GM21529 (cell line): ENCODE measurements around the gene NEMF.
"Not testable (repeated sequence)": the region's sequence is repeated elsewhere in the genome, so short reads cannot be mapped to it uniquely, and the experiment has no call there.

Source experiments
- ATAC-seq: cut with Tn5 transposase; IDR thresholded peaks from one replicate; pipeline ENCODE4 v1.9.1; 2021; ENCODE audit not compliant: unreplicated experiment

The NEMF gene

DNA sequence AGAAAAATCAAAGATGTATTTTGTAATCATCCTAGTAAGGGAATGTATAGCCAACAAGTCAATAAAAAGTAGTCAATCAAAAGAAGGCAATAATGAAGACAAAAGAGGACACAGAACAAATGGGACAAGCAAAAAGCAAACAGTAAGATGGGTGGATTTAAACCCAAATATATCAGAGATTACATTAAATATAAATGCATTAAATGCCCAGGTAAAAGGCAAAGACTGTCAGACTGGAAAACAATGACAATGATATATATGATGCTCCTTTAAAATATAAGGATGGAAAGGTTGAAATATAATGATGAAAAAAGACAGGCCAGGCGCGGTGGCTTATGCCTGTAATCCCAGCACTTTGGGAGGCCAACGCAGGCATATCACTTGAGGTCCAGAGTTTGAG, 35.7 kb downstream of the NEMF start:
- no peak for ATAC-seq

DNA sequence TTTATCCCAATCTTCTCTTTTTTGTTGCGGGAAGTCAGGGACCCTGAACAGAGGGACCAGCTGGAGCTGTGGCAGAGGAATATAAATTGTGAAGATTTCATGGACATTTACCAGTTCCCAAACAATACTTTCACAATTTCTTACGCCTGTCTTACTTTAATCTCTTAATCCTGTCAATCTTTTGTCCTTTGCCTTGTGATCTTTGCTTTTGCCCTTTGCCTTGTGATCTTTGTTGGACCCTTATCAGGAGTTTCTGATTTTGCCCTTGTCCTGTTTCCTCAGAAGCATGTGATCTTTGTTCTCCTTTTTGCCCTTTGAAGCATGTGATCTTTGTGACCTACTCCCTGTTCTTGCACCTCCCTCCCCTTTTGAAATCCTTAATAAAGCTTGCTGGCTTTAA, 36.5 kb downstream of the NEMF start:
- ATAC-seq = not testable (repeated sequence)

DNA sequence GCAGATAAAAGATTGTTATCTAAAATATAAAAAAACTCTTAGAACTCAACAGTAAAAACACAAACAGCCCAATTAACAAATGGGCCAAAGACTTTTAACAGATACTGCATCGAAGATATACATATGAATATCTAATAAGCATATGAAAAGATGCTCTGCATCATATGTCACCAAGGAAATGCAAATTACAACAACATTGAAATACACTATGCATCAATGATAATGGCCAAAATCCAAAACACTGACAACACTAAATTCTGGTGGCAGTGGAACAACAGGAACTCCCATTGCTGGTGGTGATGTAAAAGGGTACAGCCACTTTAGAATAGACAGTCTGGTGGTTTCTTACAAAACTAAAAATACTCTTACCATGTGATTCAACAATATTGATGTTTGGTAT, 43.8 kb downstream of the NEMF start:
- ATAC-seq = no peak

GRCh38 chr14:49796025-49796424, 56.6 kb downstream of the NEMF start:
- ATAC-seq = no peak

GRCh38 chr14:49792618-49793017, 60.0 kb downstream of the NEMF start:
- no peak for ATAC-seq

- no peak for ATAC-seq
Measured at GRCh38 chr14:49786315-49786714, 66.3 kb downstream of the NEMF start.

DNA sequence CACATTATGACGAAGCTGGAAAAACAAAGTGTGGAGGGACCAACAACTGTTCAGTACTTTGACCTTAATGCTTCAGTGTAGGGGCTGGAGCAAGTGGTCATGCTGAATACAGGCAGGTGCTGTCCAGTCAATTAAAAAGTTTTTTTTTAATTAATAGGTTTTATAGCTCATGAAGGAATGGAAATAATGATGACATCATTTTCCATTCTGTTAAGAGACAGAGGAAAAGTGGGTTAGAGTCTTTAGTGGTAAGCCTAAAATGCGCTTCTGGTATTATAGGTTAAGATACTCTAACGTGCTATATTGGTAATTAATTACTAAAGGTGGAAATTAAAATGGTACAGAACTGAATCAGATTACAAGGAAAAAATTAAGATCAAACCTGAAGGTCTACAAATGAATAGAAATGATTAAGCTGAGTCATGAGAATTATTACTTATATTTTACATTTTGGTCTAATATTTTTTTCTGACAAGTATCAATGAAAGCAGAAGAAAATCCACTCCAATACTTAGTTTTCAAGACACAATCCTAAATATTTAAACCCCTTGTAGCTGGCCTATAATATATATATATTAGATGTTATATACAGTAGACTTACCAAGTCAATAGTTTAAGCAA, 69.1 kb downstream of the NEMF start:
- ATAC-seq = no peak

DNA sequence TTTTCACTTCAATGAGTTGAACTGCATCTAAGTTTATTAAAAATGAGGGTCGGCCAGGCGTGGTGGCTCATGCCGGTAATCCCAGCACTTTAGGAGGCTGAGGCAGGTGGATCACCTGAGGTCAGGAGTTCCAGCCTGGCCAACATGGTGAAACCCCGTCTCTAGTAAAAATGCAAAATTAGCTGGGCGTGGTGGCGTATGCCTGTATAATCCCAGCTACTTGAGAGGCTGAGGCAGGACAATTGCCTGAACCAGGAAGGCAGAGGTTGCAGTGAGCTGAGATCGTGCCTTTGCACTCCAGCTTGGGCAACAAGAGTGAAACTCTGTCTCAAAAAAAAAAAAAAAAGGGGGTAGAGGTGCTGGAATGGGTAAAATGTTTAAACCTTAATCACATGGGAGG, 71.5 kb downstream of the NEMF start:
- not testable (repeated sequence) for ATAC-seq

- no peak for ATAC-seq
Measured at GRCh38 chr14:49778421-49778820, 74.2 kb downstream of the NEMF start.

DNA sequence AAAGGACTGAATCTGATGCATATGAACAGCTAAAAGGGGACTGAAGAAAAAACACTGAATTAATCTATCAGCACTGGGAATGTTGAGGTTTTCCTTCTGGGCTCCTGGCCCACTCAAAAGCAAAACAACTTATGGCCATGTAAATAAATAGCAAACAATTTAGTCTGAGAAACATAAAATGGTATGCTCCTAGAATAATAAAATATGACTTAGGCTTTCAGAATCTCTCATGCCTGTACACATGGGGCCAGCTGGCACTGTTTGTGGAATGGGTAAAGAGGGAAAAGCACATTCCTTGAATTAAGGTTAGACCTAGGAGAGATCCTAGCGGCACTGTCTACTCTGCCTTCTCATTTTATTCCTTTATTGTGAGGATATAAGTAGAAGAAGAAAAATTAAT, 78.5 kb downstream of the NEMF start:
- no peak for ATAC-seq

GRCh38 chr14:49771691-49772090, 80.9 kb downstream of the NEMF start:
- ATAC-seq = not testable (repeated sequence)

GRCh38 chr14:49770212-49770817, 82.3 kb downstream of the NEMF start:
- ATAC-seq = no peak

DNA sequence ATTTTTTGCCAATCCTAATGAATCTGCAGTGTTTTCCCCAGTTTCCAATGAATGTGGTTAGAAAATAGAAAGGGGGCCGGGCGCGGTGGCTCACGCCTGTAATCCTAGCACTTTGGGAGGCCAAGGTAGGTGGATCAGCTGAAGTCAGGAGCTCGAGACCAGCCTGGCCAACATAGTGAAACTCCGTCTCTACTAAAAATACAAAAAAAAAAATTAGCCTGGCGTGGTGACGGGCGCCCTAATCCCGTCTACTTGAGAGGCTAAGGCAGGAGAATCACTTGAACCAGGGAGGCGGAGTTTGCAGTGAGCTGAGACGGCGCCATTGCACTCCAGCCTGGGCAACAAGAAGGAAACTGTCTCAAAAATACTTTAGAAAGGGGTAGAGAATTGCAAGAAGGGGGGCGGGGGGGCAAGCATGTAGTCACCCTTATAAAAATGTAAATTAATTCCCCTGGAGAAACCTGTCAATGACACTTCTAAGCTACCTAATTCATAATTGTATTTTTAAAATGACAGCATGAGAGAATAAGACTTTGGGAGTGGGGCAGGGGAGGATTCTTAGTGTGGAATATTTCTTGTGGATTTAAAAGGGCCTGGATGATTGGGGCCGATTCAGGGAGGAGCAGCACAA, 82.9 kb downstream of the NEMF start:
- no peak for ATAC-seq

DNA sequence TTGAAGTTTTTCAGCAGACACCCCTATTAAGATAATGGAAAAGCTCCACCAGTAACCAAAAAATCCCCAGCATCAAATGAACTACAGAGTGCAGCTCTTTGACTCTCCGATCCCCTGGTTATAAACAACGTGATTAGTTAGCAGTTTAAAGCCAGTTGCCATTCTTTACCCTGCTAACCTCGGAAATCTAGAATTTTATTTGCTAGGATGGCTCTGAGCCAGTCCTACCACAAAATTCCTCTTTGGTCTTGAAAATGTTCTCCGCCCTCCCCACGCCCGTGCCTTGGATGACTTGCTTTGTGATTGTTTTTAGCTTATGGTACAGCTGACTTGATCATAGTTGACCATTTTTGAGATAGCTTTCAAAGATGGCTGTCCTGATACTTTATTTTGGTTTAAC, 83.4 kb downstream of the NEMF start:
- no peak for ATAC-seq

GRCh38 chr14:49768301-49769121, 84.1 kb downstream of the NEMF start:
- ATAC-seq = peak; percentile 38

DNA sequence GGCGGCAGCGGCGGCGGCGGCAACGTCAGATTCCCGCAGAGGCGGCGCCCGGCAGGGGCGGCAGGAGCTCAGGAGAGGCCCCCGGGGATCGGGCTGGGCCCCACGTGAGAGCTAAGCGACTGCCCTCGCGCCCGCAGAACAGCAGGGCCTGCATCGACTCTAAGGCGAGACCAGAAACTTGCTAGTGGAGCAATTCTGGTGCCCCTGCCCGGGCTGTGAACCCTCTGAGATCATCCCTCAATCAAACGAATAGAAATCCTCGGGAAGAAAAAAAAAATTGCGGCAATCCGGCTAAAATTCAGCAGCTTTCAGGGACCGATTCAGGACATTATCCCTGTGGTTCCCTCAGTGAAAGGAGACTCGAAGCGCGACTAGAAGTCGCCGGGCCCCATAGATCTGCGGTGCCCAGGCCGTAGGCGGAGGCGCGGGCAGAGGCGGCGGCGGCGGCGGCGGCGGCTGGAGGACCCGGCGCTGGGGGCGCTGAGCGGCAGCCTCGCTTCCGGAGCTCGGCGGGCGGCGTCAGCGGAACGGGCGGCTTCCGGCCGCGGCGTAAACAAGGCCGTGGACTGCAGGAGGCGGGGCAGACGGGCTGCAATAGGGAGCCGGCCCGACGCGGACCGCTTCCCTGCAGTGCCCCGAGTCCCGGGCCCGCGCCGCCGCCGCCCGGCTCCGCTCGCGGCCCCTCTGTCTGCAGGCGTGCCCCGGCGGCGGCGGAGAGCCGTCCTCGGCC, 84.9 kb downstream of the NEMF start, which contains the start of gene KLHDC2:
Gene KLHDC2, plus strand, starts transcription at position 583 of the 730 bp plus-strand sequence. CDS start 316 bp downstream, outside the sequence.
- ATAC-seq = peak; percentile 93

DNA sequence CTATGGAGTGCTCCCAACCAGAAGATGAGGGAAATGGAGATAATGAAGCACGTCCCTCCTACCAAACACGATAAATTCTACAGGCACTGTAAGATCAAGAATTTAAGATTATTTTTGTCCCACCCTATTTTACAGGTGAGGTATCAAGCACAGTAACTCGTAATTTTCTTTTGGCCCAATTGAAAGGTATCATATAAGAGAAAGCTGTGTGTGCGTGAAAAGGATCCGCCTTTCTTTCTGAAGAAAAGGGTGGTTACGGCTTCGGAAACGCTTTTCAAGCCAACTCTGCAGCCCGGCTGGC, 85.4 kb downstream of the NEMF start:
- no peak for ATAC-seq

DNA sequence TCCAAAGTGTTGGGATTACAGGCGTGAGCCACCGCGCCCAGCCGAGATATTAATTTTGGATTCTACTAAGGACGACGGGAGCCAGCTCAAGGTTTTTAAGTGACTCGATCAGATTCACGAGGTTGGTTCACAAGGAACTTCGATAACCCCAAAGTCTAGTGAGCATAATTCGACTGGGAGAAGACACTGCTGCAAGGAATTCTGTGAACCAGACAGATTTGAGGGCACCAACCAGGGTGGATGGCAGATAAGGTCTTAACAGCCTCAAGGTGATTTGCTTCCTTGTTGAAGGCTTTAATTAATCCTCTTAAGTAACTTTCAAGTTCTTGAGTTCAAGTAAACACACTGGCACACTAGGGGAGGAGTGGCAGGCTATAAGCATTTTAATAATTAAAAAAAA, 85.7 kb downstream of the NEMF start:
- ATAC-seq = no peak

DNA sequence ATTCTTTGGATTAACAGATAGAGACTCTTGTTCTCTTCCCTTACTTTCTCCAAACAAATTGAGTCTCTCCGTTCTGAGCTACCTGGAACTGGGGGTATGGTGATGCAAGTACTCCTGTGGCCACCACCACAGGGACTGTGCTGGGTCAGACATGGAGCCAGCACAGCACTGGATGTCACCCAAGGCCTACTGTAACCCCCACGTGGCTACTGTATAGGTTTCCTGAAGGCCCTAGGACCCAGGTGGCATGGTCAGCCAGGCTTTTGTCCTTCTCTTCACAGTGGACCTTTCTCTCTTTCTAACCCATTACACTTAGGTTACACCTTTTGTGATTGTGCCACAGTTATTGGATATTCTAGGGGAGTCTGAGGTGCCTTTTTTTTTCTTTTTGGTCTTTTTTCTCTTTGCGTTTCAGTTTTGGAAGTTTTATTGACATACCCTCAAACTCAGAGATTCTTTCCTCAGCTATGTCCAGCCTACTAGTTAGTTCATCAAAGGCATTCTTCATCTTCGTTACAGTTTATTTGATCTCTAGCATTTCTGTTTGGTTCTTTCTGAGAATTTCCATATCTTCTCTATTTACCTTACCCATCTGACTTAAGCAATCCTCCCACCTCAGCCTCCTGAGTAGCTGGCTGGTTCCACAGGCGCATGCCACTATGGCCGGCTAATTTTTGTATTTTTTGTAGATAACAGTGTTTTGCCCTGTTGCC, 90.6 kb downstream of the NEMF start:
- ATAC-seq = no peak

DNA sequence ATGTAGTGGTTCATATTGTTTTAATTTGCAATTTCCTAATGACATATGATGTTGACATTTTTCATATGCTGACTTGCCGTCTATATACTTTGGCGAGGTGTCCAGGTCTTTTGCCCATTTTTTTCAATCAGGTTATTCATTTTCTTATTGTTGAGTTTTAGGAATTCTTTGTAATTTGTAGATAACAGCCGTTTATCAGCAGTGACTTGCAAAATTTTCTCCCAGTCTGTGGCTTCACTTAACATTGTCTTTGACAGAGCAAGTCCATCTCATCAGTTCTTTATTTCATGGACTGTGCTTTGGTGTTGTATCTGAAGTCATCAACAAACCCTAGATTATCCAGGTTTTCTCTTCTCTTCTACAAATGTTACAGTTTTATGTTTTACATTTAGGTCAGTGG, 97.2 kb downstream of the NEMF start:
- ATAC-seq = no peak
